Left lung (tissue), 10 donors: Measurements from ENCODE around the gene PTPRA. TPM values are rescaled to one million over a fixed set of nuclear protein-coding genes. Genes with fewer than 3 reads are reported as not detected.

Source experiments
- ATAC-seq: fragments of 200-7000 bp; cut with Tn5 transposase; one replicate; pipeline ENCODE4 v1.9.1; 2020; ENCODE audit warnings: moderate library complexity
- DNase-seq, 4 donors: peaks; one replicate each; pipeline ENCODE4 v3.0.0-alpha.2; 2013 to 2020
- H3K27ac ChIP-seq, 2 donors: fragments of 200-600 bp; sonication (generic) in 1 of 2; one replicate each; pipeline versions ENCODE4 v1.5.0 to v1.8.0; 2020 to 2021
- H3K27me3 ChIP-seq, 2 donors: fragments of 200-600 bp; sonication (generic) in 1 of 2; one replicate each; pipeline versions ENCODE4 v1.5.0 to v1.8.0; 2020 to 2021
- H3K36me3 ChIP-seq, 2 donors: fragments of 200-600 bp; sonication (generic) in 1 of 2; one replicate each; pipeline versions ENCODE4 v1.5.0 to v1.8.0; 2020 to 2021
- H3K4me1 ChIP-seq, 2 donors: fragments of 200-600 bp; one replicate each; pipeline ENCODE4 v1.8.0; 2021
- H3K4me3 ChIP-seq, 2 donors: fragments of 200-600 bp; sonication (generic) in 1 of 2; one replicate each; pipeline versions ENCODE4 v1.5.0 to v1.8.0; 2020 to 2021; ENCODE audit warnings: mild to moderate bottlenecking in 1 of 2
- H3K9me3 ChIP-seq, 2 donors: fragments of 200-600 bp; sonication (generic) in 1 of 2; one replicate each; pipeline versions ENCODE4 v1.5.0 to v1.8.0; 2020 to 2021
- CTCF ChIP-seq, 2 donors: fragments of 200-600 bp; sonication (generic) in 1 of 2; IDR thresholded peaks; one replicate each; pipeline versions ENCODE4 v1.5.0 to v1.8.0; 2021; ENCODE audit warnings: antibody characterized with exemption in 2 of 2
- intact Hi-C, 2 donors: fragments of 100-400 bp; cut with DNase I; formaldehyde crosslinking; loops; one replicate each; pipeline versions ENCODE4 v1.11.2 to v1.14.2; 2022
- polyA plus RNA-seq, 6 donors: library from polyadenylated mRNA; unstranded; fragments of 120-200 nt; gene quantifications; one replicate each; pipeline ENCODE4 v1.2.1, GENCODE V29; 2013; ENCODE audit not compliant: insufficient read length in 6 of 6
- total RNA-seq, 2 donors: library from RNA; stranded (reverse); fragmentation: NEBNext Ultra II Directional; extraction: Animal tissue kit (Norgen Biotek cat#: 25700); gene quantifications; one replicate each; pipeline ENCODE4 v1.2.1, GENCODE V29; 2021
- donor health status: DM: no; HTN: yes; CAD: no.
- donor health status: DM: no; HTN: no; CAD: no.

The PTPRA gene
- total and polyA plus RNA-seq, 8 donors = 51.0 to 88.1 (median 78.6) TPM

GRCh38 chr20:3042625-3043024 is 169.3 kb downstream of the PTPRA start:
- Histone ChIP-seq H3K4me1 (peaks cover 7 to 20% of the 10 kb centered on the region in 2 donors), H3K9me3 (no peaks in the 10 kb centered on the region), H3K27me3 (no peaks in the 10 kb centered on the region), H3K27ac (peak overlapping the region in 1 of 2 donors; percentile 51), H3K4me3 (no peak overlapping the region), H3K36me3 (peaks cover 0 to 33% of the 10 kb centered on the region in 2 donors)
- intact Hi-C loops = no loop called here
- ATAC-seq = no peak
- DNase-seq = peak in 2 of 4 donors; percentile 13 to 58
- no peak for TF ChIP-seq CTCF (IDR thresholded peaks at IDR 0.05)

GRCh38 chr20:3043322-3043721 is 170.0 kb downstream of the PTPRA start, which contains the start of gene GNRH2:
TSS of gene GNRH2 (plus strand) at chr20:3043622. CDS start at chr20:3044415, 793 bp downstream.
- DNase-seq = no peak
- peak within 1 kb of the TSS in 1 of 2 donors; percentile 51 for H3K27ac ChIP-seq
- no peaks in the 10 kb centered on the region for H3K27me3 ChIP-seq
- H3K4me1 ChIP-seq = peaks cover 7 to 25% of the 10 kb centered on the region in 2 donors
- peaks cover 0 to 33% of the 10 kb centered on the region in 2 donors for H3K36me3 ChIP-seq
- ATAC-seq = no peak
- no peaks in the 10 kb centered on the region for H3K9me3 ChIP-seq
- intact Hi-C loops = no loop called here
- H3K4me3 ChIP-seq = no peak within 1 kb of the TSS
- TF ChIP-seq CTCF (IDR thresholded peaks at IDR 0.05) = no peak

DNA sequence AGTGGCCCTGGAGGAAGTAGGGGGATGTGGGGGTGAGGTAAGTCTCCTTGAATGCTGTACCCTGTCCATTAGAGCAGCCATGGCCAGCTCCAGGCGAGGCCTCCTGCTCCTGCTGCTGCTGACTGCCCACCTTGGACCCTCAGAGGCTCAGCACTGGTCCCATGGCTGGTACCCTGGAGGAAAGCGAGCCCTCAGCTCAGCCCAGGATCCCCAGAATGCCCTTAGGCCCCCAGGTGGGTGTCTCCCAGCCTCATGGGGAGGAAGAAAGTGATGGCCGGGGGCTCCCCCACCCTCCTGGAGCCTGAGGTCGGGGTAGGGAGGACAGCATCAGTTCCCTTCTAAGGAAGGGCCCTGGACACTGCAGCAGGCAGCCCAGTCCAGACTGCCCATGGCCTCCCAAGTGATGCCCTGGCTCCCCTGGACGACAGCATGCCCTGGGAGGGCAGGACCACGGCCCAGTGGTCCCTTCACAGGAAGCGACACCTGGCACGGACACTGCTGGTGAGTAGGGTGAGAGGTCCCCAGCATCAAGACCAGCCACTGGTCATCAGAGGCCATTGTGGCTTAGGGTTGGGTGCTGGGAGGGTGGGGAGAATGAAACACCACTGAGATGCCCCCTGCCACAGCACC is 171.2 kb downstream of the PTPRA start:
- Histone ChIP-seq H3K27me3 (no peaks in the 10 kb centered on the region), H3K4me1 (peaks cover 7 to 25% of the 10 kb centered on the region in 2 donors), H3K36me3 (peaks cover 0 to 33% of the 10 kb centered on the region in 2 donors), H3K27ac (no peak overlapping the region), H3K4me3 (no peak overlapping the region), H3K9me3 (no peaks in the 10 kb centered on the region)
- DNase-seq = no peak
- no peak for ATAC-seq
- TF ChIP-seq CTCF (IDR thresholded peaks at IDR 0.05) = no peak
- intact Hi-C loops = no loop called here

- H3K4me1 ChIP-seq = peaks cover 7 to 25% of the 10 kb centered on the region in 2 donors
- no peaks in the 10 kb centered on the region for H3K9me3 ChIP-seq
- H3K36me3 ChIP-seq = peaks cover 0 to 32% of the 10 kb centered on the region in 2 donors
- no peaks in the 10 kb centered on the region for H3K27me3 ChIP-seq
- DNase-seq (peak in 1 of 4 donors; percentile 86), ATAC-seq (peak; percentile 78)
- peak overlapping the region; percentile 87 to 90 for H3K27ac ChIP-seq
- no peak for TF ChIP-seq CTCF (IDR thresholded peaks at IDR 0.05)
- peak overlapping the region; percentile 91 to 98 for H3K4me3 ChIP-seq
- intact Hi-C loops = no loop called here
Observed at GRCh38 chr20:3045042-3045815, 171.9 kb downstream of the PTPRA start.
